BLaER1 (cell line): ENCODE data around the gene FURIN.
"Not testable (repeated sequence)": the region's sequence is repeated elsewhere in the genome, so short reads cannot be mapped to it uniquely, and the experiment has no call there.

Experiments
- H3K27ac ChIP-seq: shearing (Covaris generic); formaldehyde crosslinking; 2 replicates; pipeline ENCODE4 v1.8.1; 2022
- H3K27me3 ChIP-seq: shearing (Covaris generic); formaldehyde crosslinking; 2 replicates; pipeline ENCODE4 v1.8.1; 2022
- H3K36me3 ChIP-seq: shearing (Covaris generic); formaldehyde crosslinking; 2 replicates; pipeline ENCODE4 v1.8.1; 2022
- H3K4me1 ChIP-seq: shearing (Covaris generic); formaldehyde crosslinking; 2 replicates; pipeline ENCODE4 v1.8.1; 2022
- H3K4me2 ChIP-seq: shearing (Covaris generic); formaldehyde crosslinking; 2 replicates; pipeline ENCODE4 v1.8.1; 2022
- H3K4me3 ChIP-seq: shearing (Covaris generic); formaldehyde crosslinking; 2 replicates; pipeline ENCODE4 v1.8.1; 2022
- H3K9ac ChIP-seq: shearing (Covaris generic); formaldehyde crosslinking; 2 replicates; pipeline ENCODE4 v1.8.1; 2022
- H3K9me3 ChIP-seq: shearing (Covaris generic); formaldehyde crosslinking; 2 replicates; pipeline ENCODE4 v1.8.1; 2022
- H4K20me1 ChIP-seq: shearing (Covaris generic); formaldehyde crosslinking; 2 replicates; pipeline ENCODE4 v1.8.1; 2022
- Cebpa-rat ChIP-seq: shearing (Covaris generic); IDR thresholded peaks from 2 replicates; pipeline ENCODE4 v1.8.1; 2022

Gene FURIN

GRCh38 chr15:90904746-90905145 is 36.4 kb downstream of the FURIN start:
- Histone ChIP-seq H3K4me2 (0 out of 2 replicates have a peak overlapping the region, but pooled peaks have one; percentile 14), H4K20me1 (peaks cover 9% of the 10 kb centered on the region; the same call in 1 of the 2 replicates), H3K27ac (no peak overlapping the region), H3K9me3 (no peaks in the 10 kb centered on the region), H3K4me3 (no peak overlapping the region), H3K27me3 (no peaks in the 10 kb centered on the region), H3K9ac (no peak overlapping the region), H3K36me3 (peaks cover 52% of the 10 kb centered on the region), H3K4me1 (peaks cover 34% of the 10 kb centered on the region)
- TF ChIP-seq Cebpa-rat, result no peak

DNA sequence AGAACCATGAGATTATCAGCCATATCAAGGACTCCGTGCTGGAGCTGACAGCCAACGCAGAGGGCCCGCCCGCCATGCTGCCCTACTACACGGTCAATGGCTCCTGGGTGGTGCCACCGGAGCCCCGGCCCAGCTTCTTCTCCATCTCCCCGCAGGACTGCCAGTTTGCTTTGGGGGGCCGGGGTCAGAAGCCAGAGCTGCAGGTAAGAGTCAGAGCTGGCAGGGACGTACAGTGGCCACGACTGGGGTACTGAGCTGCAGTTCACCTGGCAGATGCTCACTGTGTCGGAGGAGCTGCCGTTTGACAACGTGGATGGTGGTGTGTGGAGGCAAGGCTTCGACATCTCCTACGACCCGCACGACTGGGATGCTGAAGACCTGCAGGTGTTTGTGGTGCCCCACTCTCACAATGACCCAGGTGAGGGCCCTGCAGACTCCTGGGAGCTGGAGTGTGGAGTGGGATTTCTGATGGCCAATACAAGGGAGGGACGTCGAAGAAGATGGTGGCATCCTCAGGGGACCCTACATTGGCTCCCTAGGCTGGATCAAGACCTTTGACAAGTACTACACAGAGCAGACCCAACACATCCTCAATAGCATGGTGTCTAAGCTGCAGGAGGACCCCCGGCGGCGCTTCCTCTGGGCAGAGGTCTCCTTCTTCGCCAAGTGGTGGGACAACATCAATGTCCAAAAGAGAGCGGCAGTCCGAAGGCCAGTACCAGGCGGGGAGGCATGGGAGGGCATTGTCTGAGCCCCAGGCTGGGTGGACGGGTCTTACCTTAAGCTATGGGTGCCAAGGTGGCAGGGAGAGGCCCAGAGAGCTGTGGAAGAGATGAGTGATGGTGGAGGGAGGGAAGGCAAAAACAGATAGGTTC is 37.2 kb downstream of the FURIN start:
- H3K4me1 ChIP-seq, result peaks cover 34% of the 10 kb centered on the region
- H3K27ac ChIP-seq, result no peak overlapping the region
- H3K4me3 ChIP-seq, result no peak overlapping the region
- no peak overlapping the region for H3K4me2 ChIP-seq
- no peaks in the 10 kb centered on the region for H3K27me3 ChIP-seq
- H3K9me3 ChIP-seq, result no peaks in the 10 kb centered on the region
- no peak overlapping the region for H3K9ac ChIP-seq
- peaks cover 60% of the 10 kb centered on the region for H3K36me3 ChIP-seq
- no peak for TF ChIP-seq Cebpa-rat
- peaks cover 9% of the 10 kb centered on the region; the same call in 1 of the 2 replicates for H4K20me1 ChIP-seq

- Histone ChIP-seq H3K9me3 (no peaks in the 10 kb centered on the region), H3K4me2 (no peak overlapping the region), H4K20me1 (peaks cover 9% of the 10 kb centered on the region; the same call in 1 of the 2 replicates), H3K9ac (no peak overlapping the region), H3K4me3 (no peak overlapping the region), H3K36me3 (peaks cover 68% of the 10 kb centered on the region), H3K27me3 (no peaks in the 10 kb centered on the region), H3K27ac (no peak overlapping the region), H3K4me1 (peaks cover 31% of the 10 kb centered on the region)
- no peak for TF ChIP-seq Cebpa-rat
Measured at GRCh38 chr15:90906181-90906849, 37.9 kb downstream of the FURIN start.

- H3K9ac ChIP-seq, result 0 out of 2 replicates have a peak overlapping the region, but pooled peaks have one; percentile 14
- H3K27me3 ChIP-seq, result no peaks in the 10 kb centered on the region
- H3K4me2 ChIP-seq, result no peak overlapping the region
- no peaks in the 10 kb centered on the region for H3K9me3 ChIP-seq
- H4K20me1 ChIP-seq, result peaks cover 9% of the 10 kb centered on the region; the same call in 1 of the 2 replicates
- no peak overlapping the region for H3K4me3 ChIP-seq
- peaks cover 76% of the 10 kb centered on the region for H3K36me3 ChIP-seq
- H3K4me1 ChIP-seq, result peaks cover 22% of the 10 kb centered on the region
- H3K27ac ChIP-seq, result no peak overlapping the region
- no peak for TF ChIP-seq Cebpa-rat
Measured at GRCh38 chr15:90907051-90907660, 38.8 kb downstream of the FURIN start.

GRCh38 chr15:90907838-90908507 is 39.6 kb downstream of the FURIN start:
- TF ChIP-seq Cebpa-rat, result no peak
- Histone ChIP-seq H3K4me1 (peaks cover 22% of the 10 kb centered on the region), H3K36me3 (peaks cover 84% of the 10 kb centered on the region), H4K20me1 (peaks cover 9% of the 10 kb centered on the region; the same call in 1 of the 2 replicates), H3K9me3 (no peaks in the 10 kb centered on the region), H3K9ac (0 out of 2 replicates have a peak overlapping the region, but pooled peaks have one; percentile 14), H3K4me2 (no peak overlapping the region), H3K4me3 (no peak overlapping the region), H3K27me3 (no peaks in the 10 kb centered on the region), H3K27ac (no peak overlapping the region)

DNA sequence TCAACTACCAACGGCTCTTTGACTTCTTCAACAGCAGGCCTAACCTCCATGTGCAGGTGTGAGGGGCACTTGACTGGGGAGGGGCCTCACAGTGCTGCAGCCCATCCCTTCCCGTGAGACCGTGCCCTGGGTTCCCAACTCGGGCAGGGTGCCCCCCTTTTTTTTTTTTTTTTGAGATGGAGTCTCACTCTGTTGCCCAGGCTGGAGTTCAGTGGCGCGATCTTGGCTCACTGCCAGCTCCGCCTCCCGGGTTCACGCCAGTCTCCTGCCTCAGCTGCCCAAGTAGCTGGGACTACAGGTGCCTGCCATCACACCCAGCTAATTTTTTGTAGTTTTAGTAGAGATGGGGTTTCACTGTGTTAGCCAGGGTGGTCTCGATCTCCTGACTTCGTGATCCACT is 41.1 kb downstream of the FURIN start:
- not testable (repeated sequence) for H3K4me2 ChIP-seq, H3K4me3 ChIP-seq, H3K9ac ChIP-seq, H3K27ac ChIP-seq, H3K27me3 ChIP-seq, H4K20me1 ChIP-seq, H3K9me3 ChIP-seq
- Histone ChIP-seq H3K4me1 (peaks cover 18% of the 10 kb centered on the region), H3K36me3 (peaks cover 99% of the 10 kb centered on the region)

DNA sequence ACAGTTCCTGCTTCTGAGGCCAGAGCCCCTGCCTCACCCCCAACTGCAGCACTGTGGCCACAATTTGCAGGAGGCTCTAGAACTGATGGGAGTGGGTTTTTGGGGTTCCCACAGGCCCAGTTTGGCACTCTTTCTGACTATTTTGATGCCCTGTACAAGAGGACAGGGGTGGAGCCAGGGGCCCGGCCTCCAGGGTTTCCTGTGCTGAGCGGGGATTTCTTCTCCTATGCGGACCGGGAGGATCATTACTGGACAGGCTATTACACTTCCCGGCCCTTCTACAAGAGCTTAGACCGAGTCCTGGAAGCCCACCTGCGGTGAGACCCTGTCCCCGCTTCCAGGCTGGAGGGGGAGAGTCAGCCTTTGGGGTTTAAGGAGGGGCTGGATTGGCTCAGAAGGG is 41.6 kb downstream of the FURIN start:
- Histone ChIP-seq H3K9ac (no peak overlapping the region), H3K9me3 (no peaks in the 10 kb centered on the region), H3K36me3 (peaks cover 100% of the 10 kb centered on the region), H3K4me3 (no peak overlapping the region), H3K4me2 (no peak overlapping the region), H3K4me1 (peaks cover 18% of the 10 kb centered on the region), H3K27ac (no peak overlapping the region), H3K27me3 (no peaks in the 10 kb centered on the region), H4K20me1 (peaks cover 9% of the 10 kb centered on the region; the same call in 1 of the 2 replicates)
- no peak for TF ChIP-seq Cebpa-rat

DNA sequence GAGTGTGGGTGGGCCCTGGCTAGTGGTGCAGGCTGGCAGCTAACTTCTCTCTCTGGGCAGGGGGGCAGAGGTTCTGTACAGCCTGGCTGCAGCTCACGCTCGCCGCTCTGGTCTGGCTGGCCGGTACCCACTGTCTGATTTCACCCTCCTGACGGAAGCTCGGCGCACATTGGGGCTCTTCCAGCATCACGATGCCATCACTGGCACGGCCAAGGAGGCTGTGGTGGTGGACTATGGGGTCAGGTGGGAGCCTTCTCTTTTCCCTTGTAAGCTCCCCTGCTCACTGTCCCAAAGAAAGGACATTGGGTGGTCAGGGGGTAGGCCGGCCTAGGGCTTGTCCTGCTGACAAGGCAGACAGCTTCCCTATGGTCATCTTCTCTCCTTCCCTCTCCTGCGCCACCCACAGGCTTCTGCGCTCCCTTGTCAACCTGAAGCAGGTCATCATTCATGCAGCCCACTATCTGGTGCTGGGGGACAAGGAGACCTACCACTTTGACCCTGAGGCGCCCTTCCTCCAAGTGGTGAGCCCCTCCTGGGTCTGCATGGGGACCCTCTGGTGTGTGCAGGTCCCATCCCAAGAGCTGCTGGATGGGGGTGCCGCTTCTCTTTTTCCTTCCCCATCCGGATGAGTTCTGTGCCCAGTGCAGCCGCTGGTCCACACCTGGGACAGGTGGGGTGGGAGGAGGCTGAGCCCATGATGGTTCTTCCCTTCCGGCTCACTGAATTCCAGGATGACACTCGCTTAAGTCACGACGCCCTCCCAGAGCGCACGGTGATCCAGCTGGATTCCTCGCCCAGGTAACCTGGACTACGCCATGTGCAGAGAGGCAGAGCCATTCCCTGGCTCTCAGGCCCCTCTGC is 42.3 kb downstream of the FURIN start:
- H3K9ac ChIP-seq, result no peak overlapping the region
- peaks cover 25% of the 10 kb centered on the region for H3K4me1 ChIP-seq
- H3K36me3 ChIP-seq, result peaks cover 100% of the 10 kb centered on the region
- no peaks in the 10 kb centered on the region for H3K27me3 ChIP-seq
- no peak overlapping the region for H3K27ac ChIP-seq
- no peak overlapping the region for H3K4me3 ChIP-seq
- no peaks in the 10 kb centered on the region for H3K9me3 ChIP-seq
- no peak for TF ChIP-seq Cebpa-rat
- H3K4me2 ChIP-seq, result no peak overlapping the region
- peaks cover 9% of the 10 kb centered on the region; the same call in 1 of the 2 replicates for H4K20me1 ChIP-seq

DNA sequence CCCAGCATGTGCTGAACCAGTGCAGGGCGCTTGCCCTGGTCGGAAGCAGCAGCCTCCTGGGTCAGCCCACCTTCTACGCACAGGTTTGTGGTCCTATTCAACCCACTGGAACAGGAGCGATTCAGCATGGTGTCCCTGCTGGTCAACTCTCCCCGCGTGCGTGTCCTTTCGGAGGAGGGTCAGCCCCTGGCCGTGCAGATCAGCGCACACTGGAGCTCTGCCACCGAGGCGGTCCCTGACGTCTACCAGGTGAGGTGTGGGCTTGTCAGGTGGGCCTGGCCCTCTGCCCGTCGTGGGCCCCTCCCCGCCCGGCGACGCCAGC is 42.9 kb downstream of the FURIN start:
- H3K4me2 ChIP-seq, result no peak overlapping the region
- H3K9me3 ChIP-seq, result no peaks in the 10 kb centered on the region
- 0 out of 2 replicates have a peak, but pooled peaks cover 9% of the 10 kb centered on the region for H4K20me1 ChIP-seq
- TF ChIP-seq Cebpa-rat, result no peak
- peaks cover 100% of the 10 kb centered on the region for H3K36me3 ChIP-seq
- no peak overlapping the region for H3K27ac ChIP-seq
- H3K27me3 ChIP-seq, result no peaks in the 10 kb centered on the region
- no peak overlapping the region for H3K4me3 ChIP-seq
- H3K9ac ChIP-seq, result no peak overlapping the region
- peaks cover 31% of the 10 kb centered on the region for H3K4me1 ChIP-seq
